HG02610 (cell line): ENCODE data around the gene MTA3.

Experiments
- ATAC-seq: cut with Tn5 transposase; IDR thresholded peaks from one replicate; pipeline ENCODE4 v1.9.1; 2021; ENCODE audit warnings: mild to moderate bottlenecking, moderate library complexity; ENCODE audit not compliant: unreplicated experiment

The MTA3 gene

GRCh38 chr2:42757981-42758740 lies 189.7 kb downstream of the MTA3 start:
- ATAC-seq = no peak

GRCh38 chr2:42758751-42759150 lies 190.3 kb downstream of the MTA3 start:
- no peak for ATAC-seq

DNA sequence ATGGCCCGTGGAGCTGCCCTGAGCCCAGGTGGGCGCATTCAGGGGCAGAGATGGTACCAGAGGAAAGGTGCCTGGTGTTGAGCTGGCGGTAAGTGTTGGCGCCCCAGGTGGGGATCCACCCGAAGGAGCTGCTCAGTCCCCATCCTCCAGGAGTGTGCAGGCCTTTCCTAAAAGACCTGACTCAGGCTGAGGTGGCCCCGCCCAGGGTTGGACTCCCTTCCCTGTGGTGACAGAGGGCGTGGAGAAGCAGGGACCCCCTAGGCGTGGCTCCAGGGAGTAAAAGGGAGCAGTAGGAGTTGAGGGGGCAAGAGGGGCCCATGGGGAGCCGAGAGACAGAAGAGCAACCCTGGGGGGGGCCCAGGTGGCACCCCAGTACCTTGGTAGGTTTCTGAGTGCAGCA lies 193.1 kb downstream of the MTA3 start:
- no peak for ATAC-seq

DNA sequence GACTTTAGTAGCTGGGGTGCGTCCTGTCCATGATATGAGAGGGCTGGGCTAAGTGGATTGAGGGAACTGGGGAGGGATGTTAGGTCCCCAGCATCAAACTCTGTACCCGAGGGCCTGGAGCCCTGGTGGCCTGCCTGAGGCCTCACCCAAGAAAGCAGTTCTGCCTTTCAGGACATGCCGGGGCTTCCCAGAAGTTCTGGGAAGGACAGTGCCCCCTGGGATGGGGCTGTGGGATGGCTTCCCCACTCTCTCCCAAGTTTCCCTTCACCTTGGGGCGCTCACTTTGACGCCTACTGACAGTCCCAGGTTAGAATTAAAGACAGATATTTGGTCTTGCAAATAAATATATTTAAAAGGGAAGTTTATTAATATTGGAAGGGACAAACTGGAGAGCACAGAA lies 193.7 kb downstream of the MTA3 start:
- no peak for ATAC-seq

- no peak for ATAC-seq
Observed at GRCh38 chr2:42762823-42763804, 194.7 kb downstream of the MTA3 start.

- no peak for ATAC-seq
Observed at GRCh38 chr2:42764096-42764495, 195.7 kb downstream of the MTA3 start, which contains the start of gene OXER1. OXER1 (minus strand) TSS chr2:42764135; CDS start chr2:42764062, 73 bp downstream.

GRCh38 chr2:42764901-42765300 lies 196.5 kb downstream of the MTA3 start:
- no peak for ATAC-seq

DNA sequence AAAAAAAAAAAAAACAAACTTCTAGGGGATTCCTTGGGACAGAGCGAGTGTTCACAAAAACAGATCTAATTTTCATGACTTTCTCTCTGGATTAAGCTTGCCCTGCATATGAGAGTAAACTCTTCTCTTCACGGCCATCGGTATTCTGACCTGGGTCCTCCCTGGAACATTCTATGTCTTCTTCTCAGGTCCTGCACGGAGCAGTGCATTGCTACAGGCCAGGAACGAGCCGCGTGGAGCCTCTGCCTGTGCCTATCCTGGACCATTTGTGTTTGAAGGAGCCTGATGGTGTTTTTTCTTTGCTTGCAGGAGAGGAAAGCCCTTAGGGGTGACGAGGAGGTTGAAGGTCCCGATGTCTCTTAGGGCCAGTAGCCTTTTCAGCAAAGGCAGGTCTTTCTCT lies 197.3 kb downstream of the MTA3 start:
- no peak for ATAC-seq

DNA sequence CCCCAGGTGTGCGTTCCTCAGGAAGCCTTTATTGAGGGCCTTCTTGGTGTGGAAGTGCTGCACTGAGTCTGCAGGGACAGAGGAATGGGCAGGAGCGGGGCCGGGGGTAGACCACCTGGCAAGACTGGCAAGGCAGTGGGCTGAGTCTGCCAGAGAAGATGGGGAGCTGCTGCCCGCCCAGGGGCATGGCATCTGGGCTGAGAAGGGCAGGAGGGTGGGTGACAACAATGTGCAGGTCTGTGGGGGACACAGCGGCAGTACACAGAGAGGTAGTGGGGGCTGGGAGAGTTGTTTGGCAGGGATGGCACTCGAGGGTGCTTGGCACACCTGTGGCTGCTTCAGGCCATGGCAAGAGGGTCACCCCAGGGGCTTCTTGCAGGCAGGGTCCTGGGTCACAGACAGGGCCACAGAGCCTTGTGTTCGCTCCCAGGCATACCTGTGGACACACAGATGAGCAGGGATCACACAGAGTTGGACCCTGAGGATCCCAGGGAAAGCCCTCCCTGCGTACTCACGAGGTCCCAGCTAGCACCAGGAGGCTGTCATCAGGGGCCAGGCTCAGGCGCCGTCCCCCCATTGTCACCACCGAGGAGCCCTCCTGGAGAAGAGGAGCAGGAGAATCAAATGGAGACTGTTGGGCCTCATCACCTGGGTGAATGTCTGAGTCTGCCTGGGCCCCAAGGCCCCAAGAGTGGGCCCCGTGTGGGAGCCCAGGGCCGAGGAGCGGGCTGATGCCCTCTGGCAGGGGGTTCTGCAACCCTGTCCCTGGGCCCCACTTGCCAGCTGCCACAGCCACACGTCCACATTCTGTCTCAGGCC lies 198.9 kb downstream of the MTA3 start:
- no peak for ATAC-seq

- ATAC-seq = no peak
Observed at GRCh38 chr2:42767899-42768705, 199.7 kb downstream of the MTA3 start.

DNA sequence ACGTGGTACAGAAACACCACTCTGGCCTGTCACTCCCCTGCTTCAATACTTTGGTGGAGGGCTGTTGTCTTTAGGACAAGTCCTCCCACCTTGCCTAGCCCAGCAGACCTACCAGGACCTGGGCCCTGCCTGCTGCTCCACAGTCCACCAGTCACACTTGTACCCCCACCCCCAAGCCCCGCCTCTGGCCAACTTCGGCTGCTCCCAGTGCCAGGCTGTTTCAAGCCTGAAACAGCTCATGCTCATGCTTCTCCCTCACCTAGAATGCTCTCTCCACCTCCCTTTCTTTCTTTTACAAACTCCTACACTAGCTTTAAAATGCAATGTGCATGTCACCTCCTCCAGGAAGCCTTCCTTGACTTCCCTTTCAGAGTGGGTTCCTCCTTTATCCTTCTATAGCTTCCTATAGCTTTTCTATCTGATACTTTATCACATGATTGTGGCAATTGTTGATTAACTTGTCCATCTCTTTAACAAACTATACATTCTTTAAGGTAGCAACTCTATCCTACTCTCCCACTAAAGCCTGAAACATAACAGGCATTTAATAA lies 200.3 kb downstream of the MTA3 start:
- no peak for ATAC-seq

- ATAC-seq = no peak
Observed at GRCh38 chr2:42769583-42770287, 201.3 kb downstream of the MTA3 start.

DNA sequence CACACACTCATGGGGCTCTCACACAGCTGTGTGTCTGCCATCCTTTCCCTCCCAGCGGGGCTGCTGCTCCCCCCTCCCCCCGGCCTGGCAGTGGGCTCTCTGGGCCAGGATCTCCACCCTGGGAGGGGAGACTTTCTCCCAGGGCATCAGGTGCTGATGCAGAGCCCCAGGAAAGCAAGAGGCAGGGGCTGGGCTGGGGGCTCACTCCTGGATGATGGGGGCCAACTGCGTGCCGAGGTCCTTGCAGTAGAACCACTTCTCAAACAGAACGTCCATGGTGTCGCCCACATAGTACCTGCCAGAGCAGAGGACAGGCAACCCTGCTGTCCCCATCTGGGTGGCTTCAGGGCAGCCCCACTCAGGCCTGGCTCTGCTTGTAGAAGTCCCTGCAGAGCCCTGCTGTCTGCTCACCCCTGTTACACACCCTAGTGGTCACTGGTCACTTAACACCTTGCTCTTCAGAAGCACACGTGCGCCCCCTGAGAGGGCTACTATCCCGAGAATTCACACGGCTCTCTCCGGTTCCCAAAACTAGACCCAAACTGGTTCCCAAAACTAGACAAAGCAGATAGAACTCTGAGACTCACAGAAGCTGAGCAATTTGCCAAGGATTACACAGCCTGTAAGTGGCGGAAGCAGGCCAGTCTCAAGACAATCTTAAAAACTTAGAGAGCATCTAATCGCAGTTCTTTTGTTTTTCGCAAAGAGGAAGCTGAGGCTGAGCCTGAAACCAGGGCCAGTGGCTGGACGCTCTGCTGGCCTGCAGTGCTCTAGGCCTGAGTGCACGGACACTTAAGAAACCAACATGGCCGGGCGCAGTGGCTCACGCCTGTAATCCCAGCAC lies 202.1 kb downstream of the MTA3 start:
- no peak for ATAC-seq

GRCh38 chr2:42771546-42772153 lies 203.2 kb downstream of the MTA3 start:
- no peak for ATAC-seq

DNA sequence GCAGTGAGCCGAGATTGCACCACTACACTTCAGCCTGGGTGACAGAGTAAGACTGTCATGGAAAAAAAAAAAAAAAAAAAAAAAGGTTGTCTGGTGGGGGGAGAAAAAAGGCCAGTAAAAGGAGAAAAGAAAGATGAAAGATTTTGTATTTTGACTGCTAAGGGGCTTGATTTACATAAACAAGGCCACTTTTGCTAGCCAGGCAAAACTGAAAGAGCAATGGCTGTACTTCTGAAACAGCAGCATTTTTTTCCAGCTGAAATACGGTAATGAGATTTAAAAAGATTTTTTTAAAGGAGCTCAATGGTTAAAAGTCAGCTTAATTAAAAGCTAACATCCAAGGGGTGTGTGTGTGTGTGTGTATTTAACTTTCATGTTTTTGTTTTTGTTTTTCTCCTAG lies 206.8 kb downstream of the MTA3 start:
- ATAC-seq = no peak

DNA sequence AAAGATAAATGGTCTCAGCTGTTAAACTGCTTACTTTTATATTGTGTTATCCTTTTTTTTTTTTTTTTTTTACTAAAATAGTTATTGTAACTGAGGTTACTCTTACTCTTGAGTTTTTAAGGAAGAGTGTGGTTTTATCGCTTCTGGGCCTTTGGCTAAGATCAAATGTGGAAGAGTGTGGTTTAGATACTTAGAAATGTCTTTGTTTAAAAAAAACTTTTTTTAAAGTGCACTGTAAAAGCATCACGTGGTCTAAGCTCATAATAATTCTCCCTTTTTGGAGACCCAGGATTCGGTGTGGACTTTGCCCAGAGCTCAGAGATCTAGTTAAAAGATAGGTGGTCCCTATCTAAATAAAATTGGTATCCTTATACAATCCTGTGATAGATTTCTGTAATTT lies 207.4 kb downstream of the MTA3 start:
- ATAC-seq = no peak

- ATAC-seq = no peak
Observed at GRCh38 chr2:42777883-42778805, 209.7 kb downstream of the MTA3 start.
